HEK293 (cell line): Measurements from ENCODE around the gene GGA3.

ENCODE experiments used
- CTCF ChIA-PET: fragments of 350-600 bp; formaldehyde crosslinking; extraction: SDS; loops from one replicate; lab custom pipeline; 2021; ENCODE audit warnings: antibody characterized with exemption; lab: Yijun Ruan, JAX
- POLR2A ChIA-PET: fragments of 300-600 bp; formaldehyde crosslinking; extraction: SDS; loops from one replicate; lab custom pipeline; 2020; ENCODE audit warnings: antibody characterized with exemption, inconsistent platforms; lab: Yijun Ruan, JAX
- H3K27ac ChIP-seq: fragments of 200-500 bp; sonication (Bioruptor generic); 2 replicates; pipeline ENCODE4 v1.5.1; 2014; ENCODE audit warnings: low read depth, low read length, control low read depth, inconsistent platforms; ENCODE audit errors: extremely low read depth
- H3K36me3 ChIP-seq, 2 experiments: fragments of 200-500 bp in 1 of 2; sonication (Bioruptor generic) in 1 of 2; 1 replicate in 1 of 2; 2 replicates in 1 of 2; pipeline ENCODE4 v1.5.1; 2014 to 2017; ENCODE audit warnings: inconsistent platforms in 2 of 2, low read length in 2 of 2; ENCODE audit not compliant: control insufficient read depth in 2 of 2, insufficient read depth in 1 of 2
- H3K4me1 ChIP-seq: fragments of 200-500 bp; sonication (Bioruptor generic); 2 replicates; pipeline ENCODE4 v1.5.1; 2014; ENCODE audit warnings: mild to moderate bottlenecking, low read length, inconsistent platforms; ENCODE audit not compliant: control insufficient read depth, insufficient read depth
- H3K4me3 ChIP-seq: 2 replicates; pipeline ENCODE4 v1.5.1; 2011; ENCODE audit warnings: low read depth, mild to moderate bottlenecking, control low read depth, low read length, moderate library complexity
- H3K9me3 ChIP-seq: fragments of 200-500 bp; sonication (Bioruptor generic); 2 replicates; pipeline ENCODE4 v1.5.1; 2014; ENCODE audit warnings: low read depth, low read length, inconsistent platforms; ENCODE audit not compliant: control insufficient read depth, insufficient read depth
- ATF2 ChIP-seq: fragments of 450-650 bp; formaldehyde crosslinking; IDR thresholded peaks from 2 replicates; pipeline ENCODE4 v1.5.1; 2016; ENCODE audit warnings: missing biosample characterization, missing genetic modification characterization, low read depth
- BCL11A ChIP-seq: fragments of 450-650 bp; formaldehyde crosslinking; IDR thresholded peaks from 2 replicates; pipeline ENCODE4 v1.5.1; 2016; ENCODE audit warnings: low read depth, missing biosample characterization, missing genetic modification characterization
- BCL6B ChIP-seq: fragments of 450-650 bp; formaldehyde crosslinking; IDR thresholded peaks from 2 replicates; pipeline ENCODE4 v1.5.1; 2017; ENCODE audit warnings: missing biosample characterization, missing genetic modification characterization
- MZF1 ChIP-seq: fragments of 450-650 bp; formaldehyde crosslinking; IDR thresholded peaks from 2 replicates; pipeline ENCODE4 v1.5.1; 2017; ENCODE audit warnings: missing biosample characterization, missing genetic modification characterization, borderline replicate concordance
- PRDM1 ChIP-seq: fragments of 450-650 bp; formaldehyde crosslinking; IDR thresholded peaks from 2 replicates; pipeline ENCODE4; 2016; ENCODE audit warnings: missing biosample characterization, missing genetic modification characterization
- PRDM6 ChIP-seq: fragments of 450-650 bp; formaldehyde crosslinking; IDR thresholded peaks from 2 replicates; pipeline ENCODE4 v1.5.1; 2017; ENCODE audit warnings: missing biosample characterization, missing genetic modification characterization
- SETDB1 ChIP-seq: IDR thresholded peaks from one replicate; pipeline ENCODE4 v1.6.1; 2017; ENCODE audit warnings: mild to moderate bottlenecking, low read length, moderate library complexity, mixed read lengths; ENCODE audit not compliant: insufficient read length
- TRIM28 ChIP-seq: IDR thresholded peaks from 2 replicates; pipeline ENCODE4 v1.6.1; 2011; ENCODE audit warnings: low read length, control low read depth, borderline replicate concordance
- ZBTB1 ChIP-seq: fragments of 450-650 bp; formaldehyde crosslinking; IDR thresholded peaks from 2 replicates; pipeline ENCODE4 v1.5.1; 2016; ENCODE audit warnings: missing biosample characterization, missing genetic modification characterization
- ZBTB10 ChIP-seq: fragments of 450-650 bp; formaldehyde crosslinking; IDR thresholded peaks from 2 replicates; pipeline ENCODE4 v1.5.1; 2016; ENCODE audit warnings: missing biosample characterization, missing genetic modification characterization
- ZBTB8A ChIP-seq: fragments of 450-650 bp; formaldehyde crosslinking; IDR thresholded peaks from 2 replicates; pipeline ENCODE4 v1.5.1; 2016; ENCODE audit warnings: missing biosample characterization, missing genetic modification characterization
- ZNF175 ChIP-seq: fragments of 450-650 bp; formaldehyde crosslinking; IDR thresholded peaks from 2 replicates; pipeline ENCODE4 v1.5.1; 2016; ENCODE audit warnings: missing biosample characterization, missing genetic modification characterization
- ZNF202 ChIP-seq: fragments of 450-650 bp; formaldehyde crosslinking; IDR thresholded peaks from 2 replicates; pipeline ENCODE4 v1.5.1; 2016; ENCODE audit warnings: missing biosample characterization, missing genetic modification characterization, borderline replicate concordance
- ZNF26 ChIP-seq: fragments of 450-650 bp; formaldehyde crosslinking; IDR thresholded peaks from 2 replicates; pipeline ENCODE4 v1.5.1; 2016; ENCODE audit warnings: missing biosample characterization, missing genetic modification characterization
- ZNF354C ChIP-seq: fragments of 450-650 bp; formaldehyde crosslinking; IDR thresholded peaks from 2 replicates; pipeline ENCODE4 v1.5.1; 2016; ENCODE audit warnings: missing biosample characterization, missing genetic modification characterization, low read depth, borderline replicate concordance
- ZNF37A ChIP-seq: fragments of 450-650 bp; IDR thresholded peaks from 2 replicates; pipeline ENCODE4 v1.5.1; 2018; ENCODE audit warnings: missing biosample characterization, missing genetic modification characterization
- ZNF426 ChIP-seq: fragments of 450-650 bp; formaldehyde crosslinking; IDR thresholded peaks from 2 replicates; pipeline ENCODE4 v1.5.1; 2017; ENCODE audit warnings: missing biosample characterization, missing genetic modification characterization, mild to moderate bottlenecking, inconsistent platforms, moderate library complexity
- ZNF449 ChIP-seq: fragments of 450-650 bp; formaldehyde crosslinking; IDR thresholded peaks from 2 replicates; pipeline ENCODE4 v1.5.1; 2017; ENCODE audit warnings: missing biosample characterization, mild to moderate bottlenecking, missing genetic modification characterization, moderate library complexity
- ZNF529 ChIP-seq: fragments of 450-650 bp; formaldehyde crosslinking; IDR thresholded peaks from 2 replicates; pipeline ENCODE4 v1.5.1; 2017; ENCODE audit warnings: missing genetic modification characterization, missing biosample characterization; ENCODE audit not compliant: insufficient replicate concordance
- ZNF558 ChIP-seq: fragments of 450-650 bp; formaldehyde crosslinking; IDR thresholded peaks from 2 replicates; pipeline ENCODE4 v1.5.1; 2016; ENCODE audit warnings: missing biosample characterization, missing genetic modification characterization
- ZNF561 ChIP-seq: fragments of 450-650 bp; IDR thresholded peaks from 2 replicates; pipeline ENCODE4 v1.5.1; 2018; ENCODE audit warnings: missing biosample characterization, missing genetic modification characterization, borderline replicate concordance
- ZNF571 ChIP-seq: fragments of 450-650 bp; formaldehyde crosslinking; IDR thresholded peaks from 2 replicates; pipeline ENCODE4 v1.5.0; 2017; ENCODE audit warnings: missing biosample characterization, missing genetic modification characterization
- ZNF629 ChIP-seq: fragments of 450-650 bp; formaldehyde crosslinking; IDR thresholded peaks from 2 replicates; pipeline ENCODE4 v1.5.1; 2017; ENCODE audit warnings: missing biosample characterization, missing genetic modification characterization
- ZNF654 ChIP-seq: fragments of 450-650 bp; formaldehyde crosslinking; IDR thresholded peaks from 2 replicates; pipeline ENCODE4 v1.5.1; 2016; ENCODE audit warnings: low read depth, missing biosample characterization, missing genetic modification characterization
- ZNF707 ChIP-seq: fragments of 450-650 bp; formaldehyde crosslinking; IDR thresholded peaks from 2 replicates; pipeline ENCODE4 v1.5.1; 2016; ENCODE audit warnings: missing biosample characterization, missing genetic modification characterization
- ZNF830 ChIP-seq: fragments of 450-650 bp; IDR thresholded peaks from 2 replicates; pipeline ENCODE4 v1.5.0; 2018; ENCODE audit warnings: missing biosample characterization, missing genetic modification characterization, low read depth, mild to moderate bottlenecking, moderate library complexity
- ZSCAN18 ChIP-seq: fragments of 450-650 bp; formaldehyde crosslinking; IDR thresholded peaks from 2 replicates; pipeline ENCODE4 v1.5.1; 2016; ENCODE audit warnings: missing biosample characterization, missing genetic modification characterization

GGA3 gene

GRCh38 chr17:75191584-75191983 is 69.8 kb downstream of the GGA3 start:
- POLR2A ChIA-PET, result interaction anchor here (0.7 to 1.4 kb wide), 3 partner anchors 9 to 39 kb away, joined by 3 to 7 read pairs (median 6); partner anchors contain the start of genes JPT1 and SUMO2
- Histone ChIP-seq H3K4me1 (no peaks in the 10 kb centered on the region), H3K36me3 (no peaks in the 10 kb centered on the region), H3K4me3 (no peak overlapping the region), H3K9me3 (no peaks in the 10 kb centered on the region), H3K27ac (no peak overlapping the region)
- CTCF ChIA-PET, result interaction anchor here (0.6 to 2.7 kb wide), 5 partner anchors 9 to 131 kb away, joined by 3 to 25 read pairs (median 6); no protein-coding TSS in a partner anchor
- no peak for TF ChIP-seq ZBTB10 (tag by site-specific recombination)
- TF ChIP-seq ZSCAN18 (tag by site-specific recombination), result no peak
- TF ChIP-seq ZNF830 (tag by site-specific recombination), result no peak
- TF ChIP-seq ZNF529 (tag by site-specific recombination), result no peak
- TF ChIP-seq ZNF354C (tag by site-specific recombination), result no peak
- no peak for TF ChIP-seq TRIM28
- TF ChIP-seq PRDM1 (tag by site-specific recombination), result peak; percentile 35; the same call in 1 of the 2 replicates
- peak; percentile 66; the same call in 1 of the 2 replicates for TF ChIP-seq BCL11A (tag by site-specific recombination)
- TF ChIP-seq ZNF629, result peak; percentile 63
- TF ChIP-seq ZNF558 (tag by site-specific recombination), result no peak
- TF ChIP-seq ZNF654 (tag by site-specific recombination), result no peak
- peak; percentile 87 for TF ChIP-seq ATF2 (tag by site-specific recombination)
- no peak for TF ChIP-seq MZF1 (tag by site-specific recombination)
- TF ChIP-seq ZNF202 (tag by site-specific recombination), result no peak
- no peak for TF ChIP-seq SETDB1
- TF ChIP-seq ZNF449 (tag by site-specific recombination), result no peak
- TF ChIP-seq ZNF707, result no peak
- TF ChIP-seq ZNF561, result no peak
- 0 out of 2 replicates have a peak, but pooled peaks have one; percentile 20 for TF ChIP-seq ZBTB8A
- TF ChIP-seq BCL6B (tag by site-specific recombination), result no peak
- TF ChIP-seq ZNF426, result no peak
- no peak for TF ChIP-seq ZNF571 (tag by site-specific recombination)
- no peak for TF ChIP-seq ZNF26 (tag by site-specific recombination)
- no peak for TF ChIP-seq ZNF175
- TF ChIP-seq ZBTB1, result no peak
- TF ChIP-seq ZNF37A (tag by site-specific recombination), result no peak
- TF ChIP-seq PRDM6 (tag by site-specific recombination), result no peak
